Measurements from ENCODE around the gene SESN3. TPM values are rescaled to one million over a fixed set of nuclear protein-coding genes. Genes with fewer than 3 reads are reported as not detected.

The SESN3 gene
- total RNA-seq, 1 donor from 2014 or later, result 79.7 TPM

DNA sequence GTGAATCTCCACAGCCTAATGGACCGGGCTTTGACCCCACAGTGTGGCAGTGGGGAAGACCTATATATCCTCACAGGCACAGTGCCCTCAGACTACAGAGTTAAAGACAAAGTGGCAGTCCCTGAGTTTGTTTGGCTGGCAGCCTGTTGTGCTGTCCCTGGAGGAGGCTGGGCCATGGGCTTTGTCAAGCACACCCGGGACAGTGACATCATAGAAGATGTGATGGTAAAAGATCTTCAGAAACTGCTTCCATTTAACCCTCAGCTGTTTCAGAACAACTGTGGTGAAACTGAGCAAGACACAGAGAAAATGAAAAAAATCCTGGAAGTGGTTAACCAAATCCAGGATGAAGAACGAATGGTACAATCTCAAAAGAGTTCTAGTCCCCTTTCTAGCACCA is 102.4 kb downstream of the SESN3 start:
- TF ChIP-seq, protein P1, sequence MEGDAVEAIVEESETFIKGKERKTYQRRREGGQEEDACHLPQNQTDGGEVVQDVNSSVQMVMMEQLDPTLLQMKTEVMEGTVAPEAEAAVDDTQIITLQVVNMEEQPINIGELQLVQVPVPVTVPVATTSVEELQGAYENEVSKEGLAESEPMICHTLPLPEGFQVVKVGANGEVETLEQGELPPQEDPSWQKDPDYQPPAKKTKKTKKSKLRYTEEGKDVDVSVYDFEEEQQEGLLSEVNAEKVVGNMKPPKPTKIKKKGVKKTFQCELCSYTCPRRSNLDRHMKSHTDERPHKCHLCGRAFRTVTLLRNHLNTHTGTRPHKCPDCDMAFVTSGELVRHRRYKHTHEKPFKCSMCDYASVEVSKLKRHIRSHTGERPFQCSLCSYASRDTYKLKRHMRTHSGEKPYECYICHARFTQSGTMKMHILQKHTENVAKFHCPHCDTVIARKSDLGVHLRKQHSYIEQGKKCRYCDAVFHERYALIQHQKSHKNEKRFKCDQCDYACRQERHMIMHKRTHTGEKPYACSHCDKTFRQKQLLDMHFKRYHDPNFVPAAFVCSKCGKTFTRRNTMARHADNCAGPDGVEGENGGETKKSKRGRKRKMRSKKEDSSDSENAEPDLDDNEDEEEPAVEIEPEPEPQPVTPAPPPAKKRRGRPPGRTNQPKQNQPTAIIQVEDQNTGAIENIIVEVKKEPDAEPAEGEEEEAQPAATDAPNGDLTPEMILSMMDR (IDR thresholded peaks at IDR 0.05; ENCODE audit: unreplicated experiment), result no peak
- Mint-ChIP-seq H3K4me3 (ENCODE audit: low read depth) (no peak overlapping the region), H3K36me3 (ENCODE audit: insufficient read depth) (no peaks in the 10 kb centered on the region), H3K27me3 (no peaks in the 10 kb centered on the region), H3K9me3 (ENCODE audit: low read depth) (no peaks in the 10 kb centered on the region), H3K27ac (no peak overlapping the region), H3K4me1 (ENCODE audit: low read depth) (no peaks in the 10 kb centered on the region)
- DNase-seq (ENCODE audit: low spot score, unreplicated experiment), result no peak

DNA sequence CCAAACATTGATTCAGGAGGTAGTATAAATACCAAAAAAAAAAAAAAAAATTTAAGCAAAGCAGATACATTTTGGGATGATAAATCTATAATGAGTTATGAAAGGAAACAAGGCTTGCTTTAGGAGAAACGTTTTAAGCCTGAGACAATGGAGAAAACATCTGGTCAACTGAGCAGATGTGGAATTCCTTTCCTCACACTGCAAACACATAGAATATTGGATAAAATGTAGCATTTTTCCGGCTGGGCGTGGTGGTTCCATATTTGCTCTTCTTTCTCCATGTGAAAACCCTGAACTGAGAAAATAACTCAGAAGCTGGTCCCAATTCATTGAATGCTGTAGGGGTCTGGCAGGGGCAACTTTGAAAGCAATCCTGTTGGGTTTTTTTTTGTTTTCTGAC is 107.4 kb downstream of the SESN3 start:
- Mint-ChIP-seq H3K27ac (no peak overlapping the region), H3K36me3 (ENCODE audit: insufficient read depth) (no peaks in the 10 kb centered on the region), H3K9me3 (ENCODE audit: low read depth) (peaks cover 1% of the 10 kb centered on the region), H3K4me1 (ENCODE audit: low read depth) (peaks cover 4% of the 10 kb centered on the region), H3K4me3 (ENCODE audit: low read depth) (no peak overlapping the region), H3K27me3 (peaks cover under 1% of the 10 kb centered on the region)
- DNase-seq (ENCODE audit: low spot score, unreplicated experiment), result no peak
- TF ChIP-seq, protein P1 (IDR thresholded peaks at IDR 0.05; ENCODE audit: unreplicated experiment), result no peak

DNA sequence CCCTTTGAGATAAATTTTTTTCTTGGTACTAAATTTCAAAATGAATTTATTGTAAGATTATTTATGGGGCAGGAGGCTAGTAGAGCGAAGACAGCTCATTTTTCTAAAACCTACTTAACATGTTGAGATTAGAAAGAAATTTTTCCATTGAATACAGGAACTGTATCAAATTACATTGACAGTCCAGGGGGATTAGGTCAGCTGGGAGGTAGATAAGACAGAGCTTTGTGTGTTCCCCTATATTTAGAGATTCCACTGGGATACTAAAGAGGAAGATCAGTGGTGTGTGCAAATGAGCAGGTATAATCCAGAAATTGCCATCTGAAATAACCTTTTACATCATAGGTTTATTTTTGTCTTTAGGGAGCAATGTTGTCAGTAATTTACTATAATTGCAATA is 109.3 kb downstream of the SESN3 start:
- DNase-seq (ENCODE audit: low spot score, unreplicated experiment), result no peak
- Mint-ChIP-seq H3K27ac (no peak overlapping the region), H3K4me3 (ENCODE audit: low read depth) (no peak overlapping the region), H3K9me3 (ENCODE audit: low read depth) (peaks cover 3% of the 10 kb centered on the region), H3K27me3 (peaks cover 3% of the 10 kb centered on the region), H3K36me3 (ENCODE audit: insufficient read depth) (peaks cover 1% of the 10 kb centered on the region), H3K4me1 (ENCODE audit: low read depth) (peaks cover 4% of the 10 kb centered on the region)
- TF ChIP-seq, protein P1 (IDR thresholded peaks at IDR 0.05; ENCODE audit: unreplicated experiment), result no peak

DNA sequence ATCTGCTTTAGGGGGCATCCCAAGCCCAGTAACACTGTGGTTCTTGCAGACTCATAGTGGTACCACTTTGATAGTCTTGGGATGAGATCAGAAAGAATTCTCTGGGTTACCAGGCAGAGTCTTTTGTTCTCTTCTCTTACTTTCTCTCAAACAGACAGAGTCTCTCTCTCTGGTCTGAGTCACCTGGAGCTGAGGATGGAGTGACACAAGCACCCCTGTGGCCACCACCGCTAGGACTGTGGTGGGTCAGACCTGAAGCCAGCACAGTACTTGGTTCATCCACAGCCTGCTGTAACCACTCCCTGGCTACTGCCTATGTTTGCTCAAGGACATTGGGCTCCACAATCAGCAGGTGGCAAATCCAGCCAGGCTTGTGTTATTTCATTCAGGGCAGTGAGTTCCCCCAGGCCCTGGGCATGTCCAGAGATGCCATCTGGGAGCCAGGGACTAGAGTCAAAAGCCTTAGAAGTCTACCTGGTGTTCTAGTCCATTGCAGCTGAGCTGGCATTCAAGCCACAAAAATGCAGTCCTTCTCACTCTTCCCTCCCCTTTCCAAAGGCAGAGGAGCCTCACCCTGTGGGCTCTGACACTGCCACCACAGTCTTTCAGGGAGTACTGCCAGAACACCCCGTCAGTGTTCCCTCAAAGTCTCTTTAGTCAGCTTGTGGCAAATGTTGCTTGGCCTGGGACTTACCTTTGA is 111.5 kb downstream of the SESN3 start:
- peaks cover 4% of the 10 kb centered on the region for H3K4me1 Mint-ChIP-seq (ENCODE audit: low read depth)
- peaks cover 1% of the 10 kb centered on the region for H3K36me3 Mint-ChIP-seq (ENCODE audit: insufficient read depth)
- H3K27me3 Mint-ChIP-seq, result peaks cover 3% of the 10 kb centered on the region
- peaks cover 3% of the 10 kb centered on the region for H3K9me3 Mint-ChIP-seq (ENCODE audit: low read depth)
- H3K4me3 Mint-ChIP-seq (ENCODE audit: low read depth), result no peak overlapping the region
- TF ChIP-seq, protein P1 (IDR thresholded peaks at IDR 0.05; ENCODE audit: unreplicated experiment), result no peak
- no peak for DNase-seq (ENCODE audit: low spot score, unreplicated experiment)
- no peak overlapping the region for H3K27ac Mint-ChIP-seq

DNA sequence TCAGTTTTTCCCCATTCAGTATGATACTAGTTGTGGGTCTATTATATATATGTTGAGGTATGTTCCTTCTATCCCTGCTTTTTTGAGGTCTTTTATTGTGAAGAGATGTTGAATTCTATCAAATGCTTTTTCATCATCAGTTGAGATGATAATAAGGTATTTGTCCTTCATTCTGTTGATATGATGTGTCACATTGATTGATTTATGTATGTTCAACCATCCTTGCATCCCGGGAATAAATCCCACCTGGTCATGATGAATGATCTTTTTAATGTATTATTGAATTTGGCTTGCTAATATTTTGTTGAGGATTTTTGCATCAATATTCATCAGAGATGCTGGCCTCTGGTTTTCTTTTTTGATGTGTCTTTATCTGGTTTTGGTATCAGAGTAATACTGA is 115.4 kb downstream of the SESN3 start:
- Mint-ChIP-seq H3K9me3 (ENCODE audit: low read depth) (peaks cover 3% of the 10 kb centered on the region), H3K4me1 (ENCODE audit: low read depth) (no peaks in the 10 kb centered on the region), H3K4me3 (ENCODE audit: low read depth) (no peak overlapping the region), H3K27me3 (peaks cover 3% of the 10 kb centered on the region), H3K36me3 (ENCODE audit: insufficient read depth) (peaks cover 1% of the 10 kb centered on the region), H3K27ac (no peak overlapping the region)
- TF ChIP-seq, protein P1 (IDR thresholded peaks at IDR 0.05; ENCODE audit: unreplicated experiment), result no peak
- no peak for DNase-seq (ENCODE audit: low spot score, unreplicated experiment)

Other genes with a start within 250 kb of the SESN3 start
- not detected in 2 replicates for gene KDM4E, start 205.9 kb downstream of the SESN3 start, total RNA-seq
- not detected in 2 replicates for gene KDM4F, start 181.8 kb downstream of the SESN3 start, total RNA-seq
- gene SRSF8, start 164.3 kb downstream of the SESN3 start, total RNA-seq, result 42.4 and 43.4 TPM in 2 replicates
- 2.1 and 2.7 TPM in 2 replicates for gene ENDOD1, start 141.4 kb downstream of the SESN3 start, total RNA-seq